SKM-1 treated with dmso at 0.1 percent for 144 hours (cell line): ENCODE results near the gene SKIC8.
"Not testable (repeated sequence)": the region's sequence is repeated elsewhere in the genome, so short reads cannot be mapped to it uniquely, and the experiment has no call there.

Experiments used
- DNase-seq: peaks from one replicate; lab custom pipeline; 2025; ENCODE audit not compliant: unreplicated experiment; lab: John Stamatoyannopoulos, UW

The SKIC8 gene

GRCh38 chr15:78257681-78258080 lies 41.7 kb downstream of the SKIC8 start:
- DNase-seq, result no peak

- no peak for DNase-seq
Observed at GRCh38 chr15:78256044-78256437, 43.4 kb downstream of the SKIC8 start.

GRCh38 chr15:78255421-78256043 lies 43.9 kb downstream of the SKIC8 start:
- DNase-seq, result no peak

GRCh38 chr15:78251136-78251535 lies 48.3 kb downstream of the SKIC8 start:
- DNase-seq, result no peak

GRCh38 chr15:78249131-78249530 lies 50.3 kb downstream of the SKIC8 start:
- no peak for DNase-seq

GRCh38 chr15:78247911-78248310 lies 51.5 kb downstream of the SKIC8 start:
- no peak for DNase-seq

GRCh38 chr15:78245976-78246620 lies 53.3 kb downstream of the SKIC8 start:
- not testable (repeated sequence) for DNase-seq

GRCh38 chr15:78245392-78245791 lies 54.0 kb downstream of the SKIC8 start:
- not testable (repeated sequence) for DNase-seq

- no peak for DNase-seq
Observed at GRCh38 chr15:78244893-78245292, 54.5 kb downstream of the SKIC8 start.

- no peak for DNase-seq
Observed at GRCh38 chr15:78244101-78244500, 55.3 kb downstream of the SKIC8 start.

GRCh38 chr15:78243491-78243941 lies 55.9 kb downstream of the SKIC8 start:
- DNase-seq, result no peak

GRCh38 chr15:78243058-78243457 lies 56.4 kb downstream of the SKIC8 start:
- DNase-seq, result no peak

GRCh38 chr15:78242128-78242527 lies 57.3 kb downstream of the SKIC8 start:
- peak; percentile 14 for DNase-seq

- DNase-seq, result peak; percentile 69
Observed at GRCh38 chr15:78241017-78241416, 58.4 kb downstream of the SKIC8 start.

GRCh38 chr15:78239811-78240210 lies 59.6 kb downstream of the SKIC8 start:
- DNase-seq, result no peak

GRCh38 chr15:78237146-78237545 lies 62.3 kb downstream of the SKIC8 start:
- no peak for DNase-seq

GRCh38 chr15:78236491-78236890 lies 62.9 kb downstream of the SKIC8 start:
- no peak for DNase-seq

GRCh38 chr15:78234515-78235040 lies 64.8 kb downstream of the SKIC8 start, which contains the start of gene ACSBG1:
TSS of gene ACSBG1 (minus strand) at chr15:78234565. CDS start at chr15:78234501, 64 bp downstream.
- no peak for DNase-seq

GRCh38 chr15:78233496-78233895 lies 65.9 kb downstream of the SKIC8 start:
- DNase-seq, result no peak
